Spleen (tissue), 7 donors: Measurements from ENCODE around the gene PLEKHG3.

Experiments
- POLR2A ChIP-seq, 3 donors: fragments of 450-650 bp; IDR thresholded peaks; one replicate each; pipeline ENCODE4 v1.5.1; 2017; ENCODE audit warnings: antibody characterized with exemption in 3 of 3, mild to moderate bottlenecking in 1 of 3
- POLR2AphosphoS5 ChIP-seq, 3 donors: sonication (generic); formaldehyde crosslinking; IDR thresholded peaks; one replicate each; pipeline ENCODE4 v1.5.1; 2017; ENCODE audit warnings: antibody characterized with exemption in 3 of 3
- TF ChIP-seq, protein P1 (sequence below), 11 experiments: fragments of 200-600 bp in 7 of 11; fragments of 450-650 bp in 4 of 11; sonication (generic) in 4 of 11; IDR thresholded peaks in 8 of 11; conservative IDR thresholded peaks in 3 of 11; 1 replicate in 7 of 11; 2 replicates in 4 of 11; pipeline versions ENCODE4 v1.4.0 to v1.8.0; 2016 to 2021; ENCODE audit warnings: antibody characterized with exemption in 11 of 11, inconsistent platforms in 4 of 11, mild to moderate bottlenecking in 1 of 11
- donor health status: DM: no; HTN: no; CAD: no; lungs with moderate emphysema.
- donor health status: DM: no; HTN: no; CAD: no.
- donor health status: DM: no; HTN: no; CAD: no.

DNA sequence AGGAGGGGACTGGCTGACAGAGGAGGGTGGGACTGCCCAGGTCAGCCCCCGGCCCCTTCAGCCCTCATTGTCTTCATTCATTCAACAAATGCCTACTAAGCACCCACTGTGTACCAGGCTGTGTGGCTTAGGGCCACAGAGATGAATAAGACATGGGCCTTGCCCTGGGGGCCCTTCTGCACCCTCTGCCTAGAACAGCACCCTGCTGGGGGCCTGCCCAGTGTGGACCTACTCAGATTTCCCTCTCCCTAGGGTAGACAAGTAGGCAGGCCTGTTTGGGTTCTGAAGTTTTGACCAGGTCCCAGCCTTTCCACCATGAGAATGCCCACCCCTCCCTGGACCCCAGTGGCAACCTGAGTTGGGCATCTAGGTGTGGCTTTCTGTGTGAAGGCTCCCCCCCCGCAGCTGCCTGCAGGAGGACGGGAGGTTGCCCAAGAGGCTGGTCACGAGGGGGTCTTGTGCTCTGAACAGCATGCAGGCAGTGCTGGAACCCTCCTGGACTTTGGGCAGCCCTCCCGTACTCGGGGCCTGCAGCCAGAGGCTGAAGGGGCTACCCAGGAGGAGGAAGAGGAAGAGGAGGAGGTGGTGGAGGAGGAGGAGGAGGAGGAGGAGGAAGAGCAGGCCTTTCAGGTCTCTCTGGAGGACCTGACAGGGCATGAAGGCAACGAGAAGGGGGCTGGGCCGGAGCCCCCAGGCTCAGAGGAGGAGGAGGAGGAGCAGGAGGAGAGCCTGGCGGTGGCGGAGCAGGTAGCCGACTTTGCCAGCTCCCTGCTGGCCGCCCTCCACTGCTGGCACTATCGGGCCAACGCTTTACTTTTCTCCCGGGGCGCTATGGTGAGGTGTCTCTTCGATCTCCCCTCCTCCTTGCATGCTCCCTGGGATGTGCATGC lies 33.4 kb downstream of the PLEKHG3 start:
- no peak for TF ChIP-seq POLR2A (IDR thresholded peaks at IDR 0.05)
- TF ChIP-seq, protein P1, sequence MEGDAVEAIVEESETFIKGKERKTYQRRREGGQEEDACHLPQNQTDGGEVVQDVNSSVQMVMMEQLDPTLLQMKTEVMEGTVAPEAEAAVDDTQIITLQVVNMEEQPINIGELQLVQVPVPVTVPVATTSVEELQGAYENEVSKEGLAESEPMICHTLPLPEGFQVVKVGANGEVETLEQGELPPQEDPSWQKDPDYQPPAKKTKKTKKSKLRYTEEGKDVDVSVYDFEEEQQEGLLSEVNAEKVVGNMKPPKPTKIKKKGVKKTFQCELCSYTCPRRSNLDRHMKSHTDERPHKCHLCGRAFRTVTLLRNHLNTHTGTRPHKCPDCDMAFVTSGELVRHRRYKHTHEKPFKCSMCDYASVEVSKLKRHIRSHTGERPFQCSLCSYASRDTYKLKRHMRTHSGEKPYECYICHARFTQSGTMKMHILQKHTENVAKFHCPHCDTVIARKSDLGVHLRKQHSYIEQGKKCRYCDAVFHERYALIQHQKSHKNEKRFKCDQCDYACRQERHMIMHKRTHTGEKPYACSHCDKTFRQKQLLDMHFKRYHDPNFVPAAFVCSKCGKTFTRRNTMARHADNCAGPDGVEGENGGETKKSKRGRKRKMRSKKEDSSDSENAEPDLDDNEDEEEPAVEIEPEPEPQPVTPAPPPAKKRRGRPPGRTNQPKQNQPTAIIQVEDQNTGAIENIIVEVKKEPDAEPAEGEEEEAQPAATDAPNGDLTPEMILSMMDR (IDR thresholded peaks at IDR 0.05 in 8 of 11, conservative IDR thresholded peaks at IDR 0.05 in 3 of 11) = no peak
- TF ChIP-seq POLR2AphosphoS5 (IDR thresholded peaks at IDR 0.05) = no peak
